RWPE1 (cell line): ENCODE data around the gene KIF23.

ENCODE experiments used
- CTCF ChIA-PET: fragments of 350-600 bp; sonication (Branson Sonifier 250); formaldehyde crosslinking; extraction: SDS; loops from one replicate; lab custom pipeline; 2021; lab: Yijun Ruan, JAX
- POLR2A ChIA-PET: fragments of 400-600 bp; formaldehyde crosslinking; extraction: SDS; loops from one replicate; lab custom pipeline; 2020; ENCODE audit warnings: antibody characterized with exemption; ENCODE audit not compliant: low non-redundant PET; lab: Yijun Ruan, JAX
- DNase-seq: peaks from one replicate; pipeline ENCODE4 v3.0.0; 2012; ENCODE audit warnings: low spot score
- H3K27ac ChIP-seq: fragments of 450-650 bp; 2 replicates; pipeline ENCODE4 v1.5.1; 2017
- TF ChIP-seq, protein P1 (sequence below): fragments of 450-650 bp; conservative IDR thresholded peaks from 2 replicates; pipeline ENCODE4 v1.5.1; 2017; ENCODE audit warnings: low read depth, mild to moderate bottlenecking

KIF23 gene

DNA sequence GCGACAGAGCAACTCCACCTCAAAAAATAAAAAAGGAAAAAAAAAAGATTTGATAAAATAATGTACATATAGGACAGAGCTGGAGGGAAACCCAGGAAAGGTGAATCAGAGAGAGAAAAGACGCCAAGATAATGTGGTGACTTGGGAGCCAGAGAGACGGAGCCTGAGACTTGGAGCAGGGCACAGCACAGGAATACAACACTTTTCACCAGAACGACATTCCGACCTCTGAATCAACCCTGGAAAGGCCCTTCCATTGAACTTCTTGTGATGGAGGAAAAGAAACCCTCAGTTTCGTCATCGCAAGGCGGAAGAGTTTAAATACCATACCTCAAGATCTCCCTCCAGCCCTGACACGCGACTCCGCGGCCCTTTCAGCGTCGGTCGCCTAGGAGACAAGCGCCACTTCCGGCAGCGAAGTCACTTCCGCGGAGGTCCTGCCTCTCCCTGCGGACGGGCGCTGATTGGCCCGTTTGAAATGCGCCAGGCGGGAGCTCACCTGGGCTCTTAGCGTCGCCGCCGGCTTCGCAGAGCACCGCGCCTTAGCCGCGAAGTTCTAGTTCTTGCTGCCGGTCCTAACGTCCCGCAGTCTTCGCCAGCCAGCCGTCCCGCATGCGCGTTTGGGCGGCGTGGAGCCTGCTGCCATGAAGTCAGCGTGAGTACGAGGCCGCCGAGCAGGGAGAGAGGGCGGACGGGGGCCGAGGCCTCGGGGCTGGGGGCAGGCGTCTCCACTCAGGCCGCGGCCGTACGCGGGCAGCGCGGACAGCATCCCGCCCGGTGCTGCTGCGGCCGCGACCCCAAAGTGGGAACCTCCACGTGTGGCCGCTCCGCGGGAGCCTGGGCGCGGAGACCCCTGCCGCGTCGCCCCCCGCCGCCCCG, at the start of gene KIF23:
TSS of gene KIF23 (plus strand) at position 528 of the 879 bp plus-strand sequence. CDS start at position 645, 117 bp downstream.
- ChIA-PET CTCF (interaction anchor here (0.6 to 0.7 kb wide), 3 partner anchors 9 to 212 kb away, joined by 3 read pairs; no protein-coding TSS in a partner anchor), POLR2A (interaction anchor here (0.6 to 1.4 kb wide), 2 partner anchors 38 to 339 kb away, joined by 3 to 5 read pairs; partner anchors contain the start of gene RPLP1)
- peak; percentile 99 for DNase-seq
- TF ChIP-seq, protein P1, sequence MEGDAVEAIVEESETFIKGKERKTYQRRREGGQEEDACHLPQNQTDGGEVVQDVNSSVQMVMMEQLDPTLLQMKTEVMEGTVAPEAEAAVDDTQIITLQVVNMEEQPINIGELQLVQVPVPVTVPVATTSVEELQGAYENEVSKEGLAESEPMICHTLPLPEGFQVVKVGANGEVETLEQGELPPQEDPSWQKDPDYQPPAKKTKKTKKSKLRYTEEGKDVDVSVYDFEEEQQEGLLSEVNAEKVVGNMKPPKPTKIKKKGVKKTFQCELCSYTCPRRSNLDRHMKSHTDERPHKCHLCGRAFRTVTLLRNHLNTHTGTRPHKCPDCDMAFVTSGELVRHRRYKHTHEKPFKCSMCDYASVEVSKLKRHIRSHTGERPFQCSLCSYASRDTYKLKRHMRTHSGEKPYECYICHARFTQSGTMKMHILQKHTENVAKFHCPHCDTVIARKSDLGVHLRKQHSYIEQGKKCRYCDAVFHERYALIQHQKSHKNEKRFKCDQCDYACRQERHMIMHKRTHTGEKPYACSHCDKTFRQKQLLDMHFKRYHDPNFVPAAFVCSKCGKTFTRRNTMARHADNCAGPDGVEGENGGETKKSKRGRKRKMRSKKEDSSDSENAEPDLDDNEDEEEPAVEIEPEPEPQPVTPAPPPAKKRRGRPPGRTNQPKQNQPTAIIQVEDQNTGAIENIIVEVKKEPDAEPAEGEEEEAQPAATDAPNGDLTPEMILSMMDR, result no peak
- H3K27ac ChIP-seq, result peak within 1 kb of the TSS; percentile 95

DNA sequence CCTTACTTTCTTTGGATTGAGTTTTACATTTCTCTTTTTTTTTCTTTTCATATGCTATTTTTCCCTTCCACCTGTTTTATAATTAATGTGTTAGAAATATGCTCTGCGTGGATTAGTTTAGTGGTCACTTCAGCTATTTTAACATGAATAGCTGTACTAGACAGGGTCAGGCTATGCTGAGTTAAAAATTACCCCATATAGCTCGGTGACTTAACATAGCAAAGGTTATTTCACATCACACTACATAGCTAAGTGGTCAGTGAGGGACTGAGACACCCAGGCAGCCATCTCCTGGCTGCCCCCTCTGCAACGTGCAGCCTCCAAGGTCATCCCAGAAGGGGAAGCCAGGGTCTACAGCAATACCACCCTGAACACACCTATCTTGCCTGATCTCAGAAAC, 46.9 kb upstream of the KIF23 start:
- DNase-seq, result no peak
- TF ChIP-seq, protein P1, result no peak
- ChIA-PET POLR2A (no interaction called here), CTCF (interaction anchor here (0.7 kb wide), 1 partner anchor 336 kb away, joined by 3 read pairs; no protein-coding TSS in a partner anchor)
- H3K27ac ChIP-seq, result no peak overlapping the region

DNA sequence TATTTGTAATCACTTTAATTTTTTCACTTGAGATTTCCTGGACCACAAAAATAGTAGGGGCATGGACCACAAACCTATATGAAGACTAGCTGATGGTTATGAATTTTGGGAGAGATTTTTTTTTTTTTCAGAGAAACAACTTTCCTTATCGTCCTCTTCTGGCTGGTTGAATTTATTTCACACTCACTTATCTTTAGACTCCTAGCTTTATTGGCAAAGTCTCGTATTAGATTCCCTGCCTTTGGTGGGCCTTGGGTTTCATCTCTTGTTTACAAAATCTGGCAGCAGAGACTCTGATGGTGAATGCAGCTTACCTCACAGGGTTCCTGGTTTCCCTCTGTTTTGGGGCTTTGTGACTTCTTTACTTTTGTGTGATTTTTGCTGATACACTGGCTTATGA, 44.5 kb upstream of the KIF23 start:
- POLR2A ChIA-PET, result no interaction called here
- TF ChIP-seq, protein P1, result no peak
- CTCF ChIA-PET, result interaction anchor here (0.5 kb wide), 1 partner anchor 562 kb away, joined by 4 read pairs; no protein-coding TSS in a partner anchor
- no peak overlapping the region for H3K27ac ChIP-seq
- no peak for DNase-seq

DNA sequence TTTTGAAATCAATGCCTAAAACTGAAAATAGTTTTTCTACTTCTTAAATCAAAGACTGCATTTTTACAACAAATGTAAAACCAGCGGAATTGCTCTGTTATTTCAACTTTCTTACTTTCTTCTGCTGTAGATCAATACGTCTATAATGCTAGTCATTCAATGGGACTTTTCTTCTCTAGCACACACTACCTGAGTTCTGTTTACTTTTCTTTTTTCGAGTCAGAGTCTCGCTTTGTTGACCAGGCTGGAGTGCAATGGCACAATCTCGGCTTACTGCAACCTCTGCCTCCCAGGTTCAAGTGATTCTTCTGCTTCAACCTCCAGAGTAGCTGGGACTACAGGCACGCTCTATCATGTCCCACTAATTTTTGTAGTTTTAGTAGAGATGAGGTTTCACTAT, 40.7 kb upstream of the KIF23 start:
- ChIA-PET POLR2A (no interaction called here), CTCF (no interaction called here)
- TF ChIP-seq, protein P1, result no peak
- no peak overlapping the region for H3K27ac ChIP-seq
- DNase-seq, result no peak

DNA sequence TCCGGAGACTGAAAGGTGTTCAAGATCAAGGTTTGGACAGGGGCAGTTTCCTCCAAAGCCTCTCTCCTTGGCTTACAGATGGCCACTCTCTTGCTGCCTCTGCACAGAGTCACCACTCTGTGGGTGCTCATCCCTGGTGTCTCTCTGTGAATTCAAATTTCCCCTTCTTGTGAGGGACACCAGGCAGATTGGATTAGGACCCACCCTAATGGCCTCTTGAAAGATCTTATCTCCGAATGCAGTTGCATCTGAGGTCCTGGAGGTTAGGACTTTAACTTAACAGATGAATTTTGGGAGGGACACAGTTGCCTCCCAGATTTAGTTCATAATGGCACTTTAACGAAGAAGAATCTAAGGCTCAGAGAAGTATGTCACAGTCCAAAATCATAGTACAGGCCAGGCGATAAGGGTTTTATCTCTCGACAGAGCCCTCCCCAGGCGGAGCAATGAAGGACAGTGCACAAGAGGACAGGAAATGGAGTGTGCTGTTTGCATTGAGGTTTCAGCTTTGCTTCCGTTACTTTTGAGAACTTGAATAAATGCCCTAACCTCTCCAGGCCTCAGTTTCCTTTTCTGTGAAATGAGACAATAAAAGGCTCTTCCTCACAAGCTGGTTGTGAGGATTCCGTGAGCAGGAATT, 38.9 kb upstream of the KIF23 start:
- DNase-seq, result no peak
- no peak overlapping the region for H3K27ac ChIP-seq
- TF ChIP-seq, protein P1, result no peak
- ChIA-PET POLR2A (no interaction called here), CTCF (interaction anchor here (0.8 kb wide), 1 partner anchor 34 kb away, joined by 3 read pairs; no protein-coding TSS in a partner anchor)
